ENCODE results near the gene TTC1. TPM values are rescaled to one million over a fixed set of nuclear protein-coding genes. Genes with fewer than 3 reads are reported as not detected.
"Not testable (repeated sequence)": the region's sequence is repeated elsewhere in the genome, so short reads cannot be mapped to it uniquely, and the experiment has no call there.

The TTC1 gene
- total RNA-seq, 6 donors from 2014 or later, result 28.5 to 46.7 (median 38.8) TPM

- Histone ChIP-seq H3K27ac (peak overlapping the region; percentile 75 to 93 (median 86)), H3K4me1 (peaks cover 23 to 30% (median 24%) of the 10 kb centered on the region in 4 donors), H3K27me3 (no peaks in the 10 kb centered on the region), H3K4me3 (peak overlapping the region; percentile 63 to 92 (median 74)), H3K36me3 (peaks cover 0 to 29% (median 3%) of the 10 kb centered on the region in 4 donors), H3K9me3 (no peaks in the 10 kb centered on the region)
- ATAC-seq (ENCODE audit: low FRiP score in 2 of 2) (peak in 1 of 2 donors; percentile 9), DNase-seq (no peak)
- WGBS, 2 donors, result 4 to 5% methylated on average over 11 of the region's 11 CpGs
- TF ChIP-seq POLR2A (IDR thresholded peaks at IDR 0.05) (no peak), EP300 (IDR thresholded peaks at IDR 0.05) (no peak), POLR2AphosphoS5 (IDR thresholded peaks at IDR 0.05) (no peak)
- TF ChIP-seq, protein P1, sequence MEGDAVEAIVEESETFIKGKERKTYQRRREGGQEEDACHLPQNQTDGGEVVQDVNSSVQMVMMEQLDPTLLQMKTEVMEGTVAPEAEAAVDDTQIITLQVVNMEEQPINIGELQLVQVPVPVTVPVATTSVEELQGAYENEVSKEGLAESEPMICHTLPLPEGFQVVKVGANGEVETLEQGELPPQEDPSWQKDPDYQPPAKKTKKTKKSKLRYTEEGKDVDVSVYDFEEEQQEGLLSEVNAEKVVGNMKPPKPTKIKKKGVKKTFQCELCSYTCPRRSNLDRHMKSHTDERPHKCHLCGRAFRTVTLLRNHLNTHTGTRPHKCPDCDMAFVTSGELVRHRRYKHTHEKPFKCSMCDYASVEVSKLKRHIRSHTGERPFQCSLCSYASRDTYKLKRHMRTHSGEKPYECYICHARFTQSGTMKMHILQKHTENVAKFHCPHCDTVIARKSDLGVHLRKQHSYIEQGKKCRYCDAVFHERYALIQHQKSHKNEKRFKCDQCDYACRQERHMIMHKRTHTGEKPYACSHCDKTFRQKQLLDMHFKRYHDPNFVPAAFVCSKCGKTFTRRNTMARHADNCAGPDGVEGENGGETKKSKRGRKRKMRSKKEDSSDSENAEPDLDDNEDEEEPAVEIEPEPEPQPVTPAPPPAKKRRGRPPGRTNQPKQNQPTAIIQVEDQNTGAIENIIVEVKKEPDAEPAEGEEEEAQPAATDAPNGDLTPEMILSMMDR (IDR thresholded peaks at IDR 0.05), result no peak
Measured at GRCh38 chr5:160009591-160009989, 651 bp downstream of the TTC1 start.

DNA sequence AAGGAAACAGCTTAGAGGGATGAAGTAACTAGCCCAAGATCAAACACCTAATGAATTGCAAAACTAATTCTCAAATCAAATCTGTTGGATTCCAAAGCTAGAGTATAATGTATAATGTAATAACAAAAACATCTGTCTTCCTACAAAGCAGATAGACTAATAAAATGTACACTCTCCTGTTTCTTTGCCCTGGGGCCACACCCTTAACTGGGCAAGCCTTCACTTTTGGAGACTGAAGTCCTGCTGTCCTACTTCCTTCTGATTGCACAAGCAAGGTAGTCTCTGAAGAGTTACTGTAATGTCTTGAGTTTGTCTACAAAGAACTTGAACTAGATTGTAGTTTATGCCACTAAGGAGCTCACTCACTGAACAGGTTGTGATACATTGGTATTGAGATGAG is 2.5 kb downstream of the TTC1 start:
- Histone ChIP-seq H3K4me3 (no peak overlapping the region), H3K27me3 (no peaks in the 10 kb centered on the region), H3K36me3 (peaks cover 4 to 44% (median 5%) of the 10 kb centered on the region in 4 donors), H3K4me1 (peaks cover 23 to 30% (median 24%) of the 10 kb centered on the region in 4 donors), H3K27ac (no peak overlapping the region), H3K9me3 (no peaks in the 10 kb centered on the region)
- DNase-seq (no peak), ATAC-seq (ENCODE audit: low FRiP score in 2 of 2) (no peak)
- TF ChIP-seq, protein P1 (IDR thresholded peaks at IDR 0.05), result no peak
- no peak for TF ChIP-seq POLR2AphosphoS5 (IDR thresholded peaks at IDR 0.05)

DNA sequence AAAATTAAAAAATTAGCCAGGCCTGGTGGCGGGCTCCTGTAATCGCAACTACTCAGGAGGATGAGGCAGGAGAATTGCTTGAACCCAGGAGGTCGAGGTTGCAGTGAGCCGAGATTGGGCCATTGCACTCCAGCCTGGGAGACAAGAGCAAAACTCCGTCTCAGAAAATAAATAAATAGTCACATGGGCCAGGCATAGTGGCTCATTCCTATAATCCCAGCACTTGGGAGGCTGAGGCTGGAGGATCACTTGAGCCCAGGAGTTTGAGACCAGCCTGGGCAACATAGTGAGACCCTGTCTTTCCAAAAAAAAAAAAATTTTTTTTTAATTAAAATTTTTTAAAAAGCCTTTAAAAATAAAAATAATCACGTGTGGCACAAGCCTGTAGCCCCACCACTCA is 5.3 kb downstream of the TTC1 start:
- 96 to 99% methylated on average over 6 of the region's 6 CpGs for WGBS, 2 donors
- not testable (repeated sequence) for H3K27me3 ChIP-seq; DNase-seq; H3K4me3 ChIP-seq; H3K27ac ChIP-seq; H3K9me3 ChIP-seq; ATAC-seq (ENCODE audit: low FRiP score in 2 of 2)
- Histone ChIP-seq H3K36me3 (peaks cover 4 to 55% (median 5%) of the 10 kb centered on the region in 4 donors), H3K4me1 (peaks cover 20 to 30% (median 24%) of the 10 kb centered on the region in 4 donors)

DNA sequence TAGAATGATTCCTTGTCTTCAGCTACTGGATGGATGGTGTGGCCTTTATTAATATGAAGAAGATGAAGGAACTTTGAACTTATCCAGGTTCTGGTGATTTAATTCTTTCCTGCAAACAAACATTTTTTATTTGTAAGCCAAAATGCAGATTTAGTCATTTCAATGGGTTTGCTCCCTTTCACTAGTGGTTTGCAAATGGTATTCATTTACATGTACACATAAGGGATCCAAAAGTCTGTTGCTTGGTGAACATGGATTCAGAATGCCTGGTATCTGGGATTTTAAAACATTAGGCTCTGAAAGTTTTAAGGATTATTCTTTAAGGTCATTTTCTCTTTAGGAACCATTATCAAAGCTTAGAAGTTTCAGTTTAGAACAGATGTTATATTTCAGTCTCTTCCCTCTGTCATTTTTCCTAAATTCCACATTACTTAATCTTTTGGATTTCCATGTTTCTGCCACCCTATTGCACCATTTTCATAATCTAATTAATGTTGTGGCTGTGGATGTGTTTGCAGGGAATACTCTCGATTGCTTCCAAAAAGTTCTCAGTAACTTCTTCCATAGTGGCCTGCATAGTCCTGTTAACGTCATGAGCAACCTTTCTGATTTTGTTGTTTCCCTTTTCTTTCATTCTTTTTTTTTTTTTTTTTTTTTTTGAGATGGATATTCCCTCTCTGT is 10.1 kb downstream of the TTC1 start:
- DNase-seq (no peak), ATAC-seq (ENCODE audit: low FRiP score in 2 of 2) (no peak)
- TF ChIP-seq POLR2AphosphoS5 (IDR thresholded peaks at IDR 0.05) (no peak), POLR2A (IDR thresholded peaks at IDR 0.05) (no peak), EP300 (IDR thresholded peaks at IDR 0.05) (no peak)
- TF ChIP-seq, protein P1 (IDR thresholded peaks at IDR 0.05), result no peak
- Histone ChIP-seq H3K4me3 (no peak overlapping the region), H3K9me3 (no peaks in the 10 kb centered on the region), H3K27me3 (no peaks in the 10 kb centered on the region), H3K27ac (no peak overlapping the region), H3K4me1 (peaks cover 8 to 32% (median 18%) of the 10 kb centered on the region in 4 donors), H3K36me3 (peaks cover 0 to 42% (median 4%) of the 10 kb centered on the region in 4 donors)
- 69 to 84% methylated on average over 2 of the region's 2 CpGs for WGBS, 2 donors

- H3K27ac ChIP-seq, result peak overlapping the region in 2 of 4 donors; percentile 40 to 64
Measured at GRCh38 chr5:160020266-160020770, 11.4 kb downstream of the TTC1 start.

More at GRCh38 chr5:160020266-160020770, 11.4 kb downstream of the TTC1 start:
- TF ChIP-seq POLR2A (IDR thresholded peaks at IDR 0.05) (no peak), POLR2AphosphoS5 (IDR thresholded peaks at IDR 0.05) (no peak), EP300 (IDR thresholded peaks at IDR 0.05) (no peak)
- TF ChIP-seq, protein P1 (IDR thresholded peaks at IDR 0.05), result no peak
- Histone ChIP-seq H3K4me3 (no peak overlapping the region), H3K27me3 (no peaks in the 10 kb centered on the region), H3K36me3 (peaks cover 0 to 33% (median 2%) of the 10 kb centered on the region in 4 donors), H3K9me3 (no peaks in the 10 kb centered on the region), H3K4me1 (peaks cover 8 to 39% (median 18%) of the 10 kb centered on the region in 4 donors)
- DNase-seq (no peak), ATAC-seq (ENCODE audit: low FRiP score in 2 of 2) (no peak)
- 57 to 63% methylated on average over 7 of the region's 7 CpGs for WGBS, 2 donors
